Measurements from ENCODE around the gene HACD3. TPM values are rescaled to one million over a fixed set of nuclear protein-coding genes. Genes with fewer than 3 reads are reported as not detected.
A peak's percentile ranks its signal among the peaks of the same experiment; 100 is the strongest.
"Not testable (repeated sequence)": the region's sequence is repeated elsewhere in the genome, so short reads cannot be mapped to it uniquely, and the experiment has no call there.

Gene HACD3
- polyA plus RNA-seq, 1 donor (not counting 4 experiments of a cell fraction or from before 2014, with no cell fraction given) = 78.8 TPM

GRCh38 chr15:65612616-65612946 lies 82.3 kb downstream of the HACD3 start:
- peaks cover 19% of the 10 kb centered on the region for H3K4me1 ChIP-seq (ENCODE audit: control insufficient read depth, extremely low read depth, insufficient read depth, low read length)
- no peaks in the 10 kb centered on the region for H3K36me3 ChIP-seq (ENCODE audit: control insufficient read depth in 2 of 2, extremely low read depth in 1 of 2, insufficient read depth in 2 of 2, low read length in 2 of 2)
- no peak overlapping the region for H3K27ac ChIP-seq (ENCODE audit: control insufficient read depth, insufficient read depth, low read length)
- no peak overlapping the region for H2AFZ ChIP-seq (ENCODE audit: control insufficient read depth, low read length)
- H3K9ac ChIP-seq (ENCODE audit: control insufficient read depth, extremely low read depth, insufficient read depth, low read length) = no peak overlapping the region
- H3K4me3 ChIP-seq (ENCODE audit: control insufficient read depth in 2 of 3, extremely low read depth in 1 of 3, insufficient read depth in 2 of 3, low read depth in 1 of 3, low read length in 3 of 3) = no peak overlapping the region
- DNase-seq (ENCODE audit: low read depth, low spot score) (no peak), FAIRE-seq (no peak)
- TF ChIP-seq, protein P1, sequence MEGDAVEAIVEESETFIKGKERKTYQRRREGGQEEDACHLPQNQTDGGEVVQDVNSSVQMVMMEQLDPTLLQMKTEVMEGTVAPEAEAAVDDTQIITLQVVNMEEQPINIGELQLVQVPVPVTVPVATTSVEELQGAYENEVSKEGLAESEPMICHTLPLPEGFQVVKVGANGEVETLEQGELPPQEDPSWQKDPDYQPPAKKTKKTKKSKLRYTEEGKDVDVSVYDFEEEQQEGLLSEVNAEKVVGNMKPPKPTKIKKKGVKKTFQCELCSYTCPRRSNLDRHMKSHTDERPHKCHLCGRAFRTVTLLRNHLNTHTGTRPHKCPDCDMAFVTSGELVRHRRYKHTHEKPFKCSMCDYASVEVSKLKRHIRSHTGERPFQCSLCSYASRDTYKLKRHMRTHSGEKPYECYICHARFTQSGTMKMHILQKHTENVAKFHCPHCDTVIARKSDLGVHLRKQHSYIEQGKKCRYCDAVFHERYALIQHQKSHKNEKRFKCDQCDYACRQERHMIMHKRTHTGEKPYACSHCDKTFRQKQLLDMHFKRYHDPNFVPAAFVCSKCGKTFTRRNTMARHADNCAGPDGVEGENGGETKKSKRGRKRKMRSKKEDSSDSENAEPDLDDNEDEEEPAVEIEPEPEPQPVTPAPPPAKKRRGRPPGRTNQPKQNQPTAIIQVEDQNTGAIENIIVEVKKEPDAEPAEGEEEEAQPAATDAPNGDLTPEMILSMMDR (optimal IDR thresholded peaks at IDR 0.05 in 1 of 3, IDR thresholded peaks at IDR 0.05 in 1 of 3, conservative IDR thresholded peaks at IDR 0.05 in 1 of 3; ENCODE audit: extremely low read depth in 1 of 3, insufficient read depth in 2 of 3, low read length in 3 of 3) = no peak
- TF ChIP-seq EZH2 (IDR thresholded peaks at IDR 0.05; ENCODE audit: low read length) = no peak
- no peaks in the 10 kb centered on the region for H3K9me1 ChIP-seq (ENCODE audit: control insufficient read depth, extremely low read depth, insufficient read depth, low read length)
- H3K27me3 ChIP-seq (ENCODE audit: control insufficient read depth, extremely low read depth, insufficient read depth, low read length) = no peaks in the 10 kb centered on the region
- H3K4me2 ChIP-seq (ENCODE audit: control insufficient read depth, extremely low read depth, insufficient read depth, low read depth, low read length) = peak overlapping the region; percentile 67
- no peaks in the 10 kb centered on the region for H4K20me1 ChIP-seq (ENCODE audit: control insufficient read depth, extremely low read depth, insufficient read depth, low read length)
- peaks cover 22% of the 10 kb centered on the region for H3K79me2 ChIP-seq (ENCODE audit: control insufficient read depth, insufficient read depth, low read length)
- dilution Hi-C loops (cut with MboI; ENCODE audit: extremely low pct_ligation_motif_present, low sequenced_read_pairs) = no loop called here
- H3K9me3 ChIP-seq (ENCODE audit: control insufficient read depth, low read depth, low read length) = no peaks in the 10 kb centered on the region

GRCh38 chr15:65612949-65613744 lies 82.9 kb downstream of the HACD3 start:
- no peak overlapping the region for H3K9ac ChIP-seq (ENCODE audit: control insufficient read depth, extremely low read depth, insufficient read depth, low read length)
- H3K36me3 ChIP-seq (ENCODE audit: control insufficient read depth in 2 of 2, extremely low read depth in 1 of 2, insufficient read depth in 2 of 2, low read length in 2 of 2) = no peaks in the 10 kb centered on the region
- H3K4me1 ChIP-seq (ENCODE audit: control insufficient read depth, extremely low read depth, insufficient read depth, low read length) = peaks cover 19% of the 10 kb centered on the region
- TF ChIP-seq EZH2 (IDR thresholded peaks at IDR 0.05; ENCODE audit: low read length) = no peak
- TF ChIP-seq, protein P1 (optimal IDR thresholded peaks at IDR 0.05 in 1 of 3, IDR thresholded peaks at IDR 0.05 in 1 of 3, conservative IDR thresholded peaks at IDR 0.05 in 1 of 3; ENCODE audit: extremely low read depth in 1 of 3, insufficient read depth in 2 of 3, low read length in 3 of 3) = no peak
- no peak for FAIRE-seq
- H3K9me1 ChIP-seq (ENCODE audit: control insufficient read depth, extremely low read depth, insufficient read depth, low read length) = no peaks in the 10 kb centered on the region
- H3K4me2 ChIP-seq (ENCODE audit: control insufficient read depth, extremely low read depth, insufficient read depth, low read depth, low read length) = no peak overlapping the region
- H3K27me3 ChIP-seq (ENCODE audit: control insufficient read depth, extremely low read depth, insufficient read depth, low read length) = no peaks in the 10 kb centered on the region
- H2AFZ ChIP-seq (ENCODE audit: control insufficient read depth, low read length) = no peak overlapping the region
- H4K20me1 ChIP-seq (ENCODE audit: control insufficient read depth, extremely low read depth, insufficient read depth, low read length) = no peaks in the 10 kb centered on the region
- no peak overlapping the region for H3K27ac ChIP-seq (ENCODE audit: control insufficient read depth, insufficient read depth, low read length)
- no peaks in the 10 kb centered on the region for H3K9me3 ChIP-seq (ENCODE audit: control insufficient read depth, low read depth, low read length)
- DNase-seq (ENCODE audit: low read depth, low spot score) = no peak
- H3K79me2 ChIP-seq (ENCODE audit: control insufficient read depth, insufficient read depth, low read length) = peaks cover 21% of the 10 kb centered on the region
- dilution Hi-C loops (cut with MboI; ENCODE audit: extremely low pct_ligation_motif_present, low sequenced_read_pairs) = no loop called here
- H3K4me3 ChIP-seq (ENCODE audit: control insufficient read depth in 2 of 3, extremely low read depth in 1 of 3, insufficient read depth in 2 of 3, low read depth in 1 of 3, low read length in 3 of 3) = no peak overlapping the region

- H3K4me1 ChIP-seq (ENCODE audit: control insufficient read depth, extremely low read depth, insufficient read depth, low read length) = peaks cover 12% of the 10 kb centered on the region
- H3K4me3 ChIP-seq (ENCODE audit: control insufficient read depth in 2 of 3, extremely low read depth in 1 of 3, insufficient read depth in 2 of 3, low read depth in 1 of 3, low read length in 3 of 3); FAIRE-seq; H3K4me2 ChIP-seq (ENCODE audit: control insufficient read depth, extremely low read depth, insufficient read depth, low read depth, low read length); H3K27ac ChIP-seq (ENCODE audit: control insufficient read depth, insufficient read depth, low read length); H3K79me2 ChIP-seq (ENCODE audit: control insufficient read depth, insufficient read depth, low read length); H3K27me3 ChIP-seq (ENCODE audit: control insufficient read depth, extremely low read depth, insufficient read depth, low read length); dilution Hi-C loops (cut with MboI; ENCODE audit: extremely low pct_ligation_motif_present, low sequenced_read_pairs); H2AFZ ChIP-seq (ENCODE audit: control insufficient read depth, low read length); H3K9me3 ChIP-seq (ENCODE audit: control insufficient read depth, low read depth, low read length); H3K9ac ChIP-seq (ENCODE audit: control insufficient read depth, extremely low read depth, insufficient read depth, low read length); DNase-seq (ENCODE audit: low read depth, low spot score); H3K9me1 ChIP-seq (ENCODE audit: control insufficient read depth, extremely low read depth, insufficient read depth, low read length); H4K20me1 ChIP-seq (ENCODE audit: control insufficient read depth, extremely low read depth, insufficient read depth, low read length); H3K36me3 ChIP-seq (ENCODE audit: control insufficient read depth in 2 of 2, extremely low read depth in 1 of 2, insufficient read depth in 2 of 2, low read length in 2 of 2): not testable (repeated sequence)
These were observed 85.6 kb downstream of the HACD3 start for GRCh38 chr15:65615887-65616286.

Measured in keratinocyte (primary cell).